CD8-positive, alpha-beta memory T cell (primary cell): Measurements from ENCODE around the gene GK2. TPM values are rescaled to one million over a fixed set of nuclear protein-coding genes. Genes with fewer than 3 reads are reported as not detected.

ENCODE experiments used
- polyA plus RNA-seq: library from polyadenylated mRNA; unstranded; fragments of 300-500 nt; fragmentation: Illumina TruSeq; gene quantifications from one replicate; pipeline ENCODE4 v1.2.3, GENCODE V29; 2021
- total RNA-seq, 2 experiments: library from RNA; stranded (reverse); gene quantifications; one replicate each; pipeline ENCODE4 v1.2.3, GENCODE V29; 2021

Gene GK2
- total and polyA plus RNA-seq, 3 experiments from 2014 or later: not detected

Other genes with a start within 250 kb of the GK2 start
- gene NAA11, start 82.2 kb downstream of the GK2 start, total RNA-seq: not detected
- not detected for gene NAA11, start 82.2 kb downstream of the GK2 start, polyA plus RNA-seq